Amniotic epithelial cell (primary cell): Measurements from ENCODE around the gene MOB3B.
"Not testable (repeated sequence)": the region's sequence is repeated elsewhere in the genome, so short reads cannot be mapped to it uniquely, and the experiment has no call there.

Source experiments
- DNase-seq: peaks from one replicate; pipeline ENCODE4 v3.0.0-alpha.2; 2010; ENCODE audit warnings: low read depth

MOB3B gene

GRCh38 chr9:27518006-27518405 is 11.6 kb downstream of the MOB3B start:
- DNase-seq: no peak

GRCh38 chr9:27514551-27514950 is 15.1 kb downstream of the MOB3B start:
- no peak for DNase-seq

GRCh38 chr9:27511771-27512170 is 17.8 kb downstream of the MOB3B start:
- no peak for DNase-seq

GRCh38 chr9:27510780-27511179 is 18.8 kb downstream of the MOB3B start:
- no peak for DNase-seq

GRCh38 chr9:27506981-27507380 is 22.6 kb downstream of the MOB3B start:
- DNase-seq: no peak

- no peak for DNase-seq
Observed at GRCh38 chr9:27505744-27506161, 23.9 kb downstream of the MOB3B start.

GRCh38 chr9:27504259-27504658 is 25.4 kb downstream of the MOB3B start:
- DNase-seq: no peak

GRCh38 chr9:27503623-27504022 is 26.0 kb downstream of the MOB3B start:
- DNase-seq: no peak

- DNase-seq: not testable (repeated sequence)
Observed at GRCh38 chr9:27500902-27501301, 28.7 kb downstream of the MOB3B start.

- DNase-seq: peak; percentile 44
Observed at GRCh38 chr9:27499451-27499850, 30.2 kb downstream of the MOB3B start.

- no peak for DNase-seq
Observed at GRCh38 chr9:27497883-27498417, 31.7 kb downstream of the MOB3B start.

- no peak for DNase-seq
Observed at GRCh38 chr9:27496135-27496504, 33.5 kb downstream of the MOB3B start.

GRCh38 chr9:27495480-27496134 is 34.0 kb downstream of the MOB3B start:
- no peak for DNase-seq

GRCh38 chr9:27491154-27491553 is 38.5 kb downstream of the MOB3B start:
- peak; percentile 54 for DNase-seq

- no peak for DNase-seq
Observed at GRCh38 chr9:27489087-27489876, 40.3 kb downstream of the MOB3B start.

GRCh38 chr9:27487927-27488326 is 41.7 kb downstream of the MOB3B start:
- no peak for DNase-seq

- peak; percentile 5 for DNase-seq
Observed at GRCh38 chr9:27487128-27487640, 42.4 kb downstream of the MOB3B start.

- no peak for DNase-seq
Observed at GRCh38 chr9:27485158-27485557, 44.5 kb downstream of the MOB3B start.

GRCh38 chr9:27483576-27483975 is 46.0 kb downstream of the MOB3B start:
- DNase-seq: no peak

- DNase-seq: no peak
Observed at GRCh38 chr9:27482709-27483108, 46.9 kb downstream of the MOB3B start.

- no peak for DNase-seq
Observed at GRCh38 chr9:27478322-27478721, 51.3 kb downstream of the MOB3B start.

- DNase-seq: no peak
Observed at GRCh38 chr9:27476870-27477515, 52.6 kb downstream of the MOB3B start.
